Caki2 (cell line): ENCODE measurements around the gene SEL1L3. TPM values are rescaled to one million over a fixed set of nuclear protein-coding genes. Genes with fewer than 3 reads are reported as not detected.
"Not testable (repeated sequence)": the region's sequence is repeated elsewhere in the genome, so short reads cannot be mapped to it uniquely, and the experiment has no call there.

Experiments
- DNase-seq: peaks from one replicate; pipeline ENCODE4 v3.0.0-alpha.2; 2015; ENCODE audit warnings: low read depth
- in situ Hi-C: cut with HindIII; loops from 2 replicates; pipeline ENCODE4 v1.10.0; 2016; ENCODE audit warnings: low sequenced_read_pairs, low pct_unique_long_range_greater_than_20kb, mixed read lengths
- total RNA-seq: library from RNA; depleted of rRNA; stranded (reverse); fragments of >200 nt; shearing (Covaris generic); gene quantifications from 2 replicates; pipeline ENCODE4 v1.2.3, GENCODE V29; 2014; ENCODE audit warnings: low replicate concordance; rRNA removed

Gene SEL1L3
- total RNA-seq = 124 and 161 TPM in 2 replicates

GRCh38 chr4:25862411-25863346 is at the start of gene SEL1L3:
SEL1L3 (minus strand) TSS chr4:25862988; CDS start chr4:25862836, 152 bp downstream.
- no peak for DNase-seq
- in situ Hi-C loops = no loop called here

- in situ Hi-C loops = no loop called here
- DNase-seq = no peak
Observed at GRCh38 chr4:25911356-25911755, 48.6 kb upstream of the SEL1L3 start.

- in situ Hi-C loops = no loop called here
Observed at GRCh38 chr4:25908491-25908901, 45.7 kb upstream of the SEL1L3 start.

GRCh38 chr4:25906113-25906512 is 43.3 kb upstream of the SEL1L3 start:
- in situ Hi-C loops, DNase-seq: not testable (repeated sequence)

More at GRCh38 chr4:25908491-25908901, 45.7 kb upstream of the SEL1L3 start:
- peak; percentile 77 for DNase-seq

GRCh38 chr4:25905371-25905770 is 42.6 kb upstream of the SEL1L3 start:
- DNase-seq = no peak
- in situ Hi-C loops = no loop called here

GRCh38 chr4:25904748-25905082 is 41.9 kb upstream of the SEL1L3 start:
- in situ Hi-C loops = no loop called here
- no peak for DNase-seq

DNA sequence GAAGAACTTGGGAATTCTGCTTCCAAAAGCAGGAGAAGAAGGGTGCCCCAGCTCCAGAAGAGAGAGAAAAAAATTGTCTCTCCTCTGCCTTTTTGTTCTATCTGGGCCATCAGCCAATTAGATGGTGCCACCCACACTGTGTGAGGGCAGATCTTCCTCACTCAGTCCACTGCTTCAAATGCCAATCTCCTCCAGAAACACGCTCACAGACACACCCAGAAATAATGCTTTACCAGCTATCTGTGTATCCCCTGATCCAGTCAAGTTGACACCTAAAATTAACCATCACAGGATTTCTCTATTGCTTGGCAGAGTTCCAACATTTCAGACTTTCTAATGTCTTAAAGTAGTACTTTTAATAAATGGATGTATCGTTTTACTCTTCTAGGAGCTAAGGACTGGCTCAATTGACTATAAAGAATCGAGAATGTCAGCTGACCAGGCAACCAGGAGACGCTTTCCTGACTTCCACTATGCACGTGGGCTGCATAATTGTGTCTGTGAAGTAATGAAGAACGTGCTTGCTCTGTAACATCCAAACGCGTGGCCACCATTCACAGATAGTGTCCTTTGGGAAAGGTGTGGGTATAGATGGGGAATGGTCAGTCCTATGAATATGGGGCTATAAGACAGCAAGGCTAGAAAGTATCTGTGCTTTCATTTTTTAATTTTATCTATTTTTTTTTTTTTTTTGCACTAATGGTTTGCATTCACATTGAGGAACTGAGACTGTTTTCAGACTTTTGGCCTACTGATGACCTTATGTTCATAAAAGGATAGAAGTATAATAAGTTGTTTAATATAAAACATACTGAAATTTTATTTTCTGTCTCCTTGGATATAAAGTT is 41.3 kb upstream of the SEL1L3 start:
- in situ Hi-C loops = no loop called here
- DNase-seq = no peak

GRCh38 chr4:25901030-25901430 is 38.2 kb upstream of the SEL1L3 start:
- in situ Hi-C loops = no loop called here

GRCh38 chr4:25900310-25900709 is 37.5 kb upstream of the SEL1L3 start:
- no peak for DNase-seq
- in situ Hi-C loops = no loop called here

More at GRCh38 chr4:25901030-25901430, 38.2 kb upstream of the SEL1L3 start:
- no peak for DNase-seq

DNA sequence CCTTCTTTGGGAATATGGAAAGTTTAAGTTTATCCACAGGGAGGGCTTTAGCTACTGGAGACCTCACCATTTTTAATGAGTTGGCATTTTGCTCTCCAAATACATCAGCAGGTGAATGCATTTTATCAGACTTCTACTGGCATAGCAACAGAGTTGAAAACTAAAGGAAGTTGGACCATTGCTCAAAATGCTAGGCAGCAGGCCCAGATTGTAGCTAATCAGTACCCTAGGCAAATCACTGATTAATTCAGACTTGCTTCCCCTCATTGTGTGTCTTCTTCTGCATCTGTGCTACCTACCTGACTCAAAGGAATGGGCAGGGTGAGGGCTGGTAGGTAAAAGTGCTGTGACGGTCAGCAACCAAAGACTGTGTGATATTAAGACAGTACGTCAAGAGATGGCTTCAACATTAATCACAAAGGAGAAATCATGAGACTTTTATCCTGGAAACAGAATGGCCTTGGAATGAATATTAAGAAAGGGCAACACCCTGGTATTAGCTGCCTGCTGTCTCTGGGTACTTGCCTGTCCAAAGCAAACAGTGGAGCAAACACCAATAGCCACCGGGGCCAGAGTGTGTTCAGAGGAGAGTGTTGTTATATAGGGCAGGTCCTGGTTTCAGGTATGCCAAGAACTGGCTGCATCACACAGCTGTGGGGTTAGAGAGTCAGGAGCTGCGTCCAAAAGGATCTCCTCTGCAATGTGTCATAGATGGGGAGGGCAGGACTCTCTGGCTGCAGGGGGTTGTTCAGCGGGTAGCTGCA is 34.2 kb upstream of the SEL1L3 start:
- in situ Hi-C loops = no loop called here

GRCh38 chr4:25892796-25893195 is 30.0 kb upstream of the SEL1L3 start:
- in situ Hi-C loops = no loop called here
- DNase-seq = no peak

More for the DNA sequence above, 34.2 kb upstream of the SEL1L3 start:
- DNase-seq = no peak

DNA sequence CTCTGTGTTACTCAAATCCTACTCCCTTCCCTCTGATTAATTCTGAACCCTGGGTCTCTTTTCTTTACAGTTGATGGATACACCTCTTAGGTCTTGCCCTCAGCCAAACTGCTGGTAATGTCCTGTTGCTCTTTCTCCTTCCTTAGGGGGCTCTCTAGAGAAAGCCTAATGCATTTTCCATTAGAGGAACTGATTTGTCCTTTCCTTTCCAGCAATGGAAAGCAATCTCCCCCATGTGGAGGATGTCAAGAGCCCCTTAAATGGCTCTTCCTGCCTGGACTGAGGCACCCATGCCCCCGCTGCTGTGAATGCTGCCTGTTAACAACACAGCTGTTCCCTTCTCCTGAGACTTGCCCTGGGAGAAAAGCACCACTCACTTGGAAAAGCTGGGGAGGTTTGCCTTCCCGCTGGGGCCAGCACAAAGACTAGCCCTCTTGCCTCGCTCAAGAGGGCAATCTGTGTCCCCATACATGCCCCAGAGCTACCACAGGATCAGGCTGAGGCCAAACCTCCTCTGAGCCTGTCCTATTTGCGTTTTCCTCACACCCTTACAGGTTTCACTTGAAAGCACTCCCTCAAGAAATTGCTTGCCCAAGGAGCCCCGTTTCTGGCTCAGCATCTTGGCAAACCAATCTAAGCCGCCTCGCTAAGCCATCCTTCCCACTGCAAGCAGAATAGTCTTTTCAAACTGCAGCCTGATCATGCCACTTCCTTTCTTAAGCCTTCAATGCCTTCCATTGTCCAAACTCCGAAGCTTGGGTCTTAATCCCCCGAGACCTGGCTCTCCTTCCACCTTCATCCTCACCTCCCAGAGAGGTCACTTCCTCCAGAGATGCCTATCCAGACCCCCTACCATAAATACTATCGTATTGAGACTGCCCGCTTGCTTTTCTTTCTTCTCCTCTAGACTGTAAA is 28.0 kb upstream of the SEL1L3 start:
- no peak for DNase-seq
- in situ Hi-C loops = no loop called here

DNA sequence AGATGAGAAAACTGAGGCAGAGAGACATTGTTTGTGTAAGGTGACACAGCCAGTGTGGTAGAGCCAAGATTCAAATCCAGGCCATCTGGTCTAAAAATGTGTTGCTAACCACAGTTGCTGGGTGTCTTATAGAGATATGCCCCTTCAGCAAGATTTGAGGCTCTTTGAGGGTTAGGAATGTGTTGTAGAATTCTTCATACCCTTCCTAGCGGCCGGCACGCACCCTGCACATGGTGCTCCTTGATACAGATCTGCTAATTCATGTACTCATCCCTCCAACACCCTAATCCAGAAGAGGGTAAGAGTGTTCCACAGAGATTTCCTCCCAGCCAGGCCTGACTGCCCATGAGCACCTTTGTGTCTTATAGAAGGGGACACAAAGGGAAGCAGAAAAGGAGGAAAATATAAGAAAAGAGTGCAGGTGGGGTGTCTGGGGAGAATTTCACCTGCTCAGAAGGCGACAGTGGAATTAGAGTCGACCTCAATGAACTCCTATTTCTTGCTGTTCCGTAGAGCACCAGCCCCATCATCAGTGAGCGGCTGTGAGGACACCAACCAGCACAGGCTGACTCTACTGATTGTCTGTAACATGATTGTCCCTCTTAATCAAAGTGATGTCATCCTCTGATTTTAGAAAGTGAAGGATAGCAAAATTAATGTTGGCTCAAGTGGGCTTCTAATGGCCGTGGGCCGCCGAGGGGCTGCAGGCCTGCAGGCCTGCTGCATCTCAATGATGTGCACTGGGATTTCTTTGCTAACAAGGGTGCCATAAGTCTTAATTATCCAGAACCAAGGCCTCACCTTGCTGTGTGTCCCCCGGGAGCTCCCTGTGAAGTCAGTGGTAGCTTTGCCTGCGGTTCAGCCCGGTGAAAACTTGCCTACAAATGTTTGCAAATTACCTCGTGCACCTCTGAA is 27.1 kb upstream of the SEL1L3 start:
- in situ Hi-C loops = no loop called here
- DNase-seq = no peak

DNA sequence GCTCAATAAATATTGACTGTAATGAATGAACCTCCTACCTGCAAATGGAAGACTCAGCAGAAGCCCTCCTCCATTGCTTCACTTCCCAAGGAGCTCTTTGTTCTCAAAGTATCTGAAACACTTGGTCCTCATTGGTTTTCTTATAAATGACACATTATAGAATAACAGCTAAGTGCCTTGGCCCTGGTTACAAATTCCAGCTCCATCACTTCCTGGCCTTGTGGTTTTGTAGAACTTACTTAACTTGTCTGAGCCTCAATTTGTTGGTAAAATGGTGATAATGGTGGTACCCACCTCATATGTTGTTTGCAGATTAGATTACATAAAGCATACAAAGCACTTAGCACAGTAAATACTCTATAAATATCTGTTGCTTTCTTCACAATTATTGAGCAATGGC is 26.0 kb upstream of the SEL1L3 start:
- DNase-seq = no peak

GRCh38 chr4:25884031-25884782 is 21.4 kb upstream of the SEL1L3 start:
- DNase-seq = peak; percentile 71
- in situ Hi-C loops = no loop called here

More for the DNA sequence above, 26.0 kb upstream of the SEL1L3 start:
- in situ Hi-C loops = no loop called here

DNA sequence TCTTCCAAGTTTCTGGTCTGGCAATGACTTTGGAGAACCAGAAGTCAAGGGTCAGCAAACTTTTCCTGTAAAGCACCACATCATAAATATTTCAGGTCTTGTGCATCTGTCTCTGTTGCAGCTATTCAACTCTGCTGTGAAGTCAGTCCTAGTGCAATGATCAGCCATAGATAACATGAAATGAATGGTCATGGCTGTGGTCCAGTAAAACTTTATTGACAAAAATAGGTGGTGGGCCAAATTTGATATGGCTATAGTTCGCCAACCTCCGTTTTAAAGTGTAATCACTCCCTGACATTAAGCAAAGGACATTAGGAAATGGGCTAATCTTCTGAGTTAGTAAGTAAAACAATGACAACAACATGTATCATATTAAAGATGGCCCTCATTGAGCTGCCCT is 20.8 kb upstream of the SEL1L3 start:
- in situ Hi-C loops = no loop called here

More for the DNA sequence above, 20.8 kb upstream of the SEL1L3 start:
- no peak for DNase-seq
